NCI-H2196 (cell line): ENCODE measurements around the gene PCDHGC5.

Source experiments
- DNase-seq: peaks from one replicate; lab custom pipeline; 2025; ENCODE audit not compliant: unreplicated experiment; lab: John Stamatoyannopoulos, UW

PCDHGC5 gene

DNA sequence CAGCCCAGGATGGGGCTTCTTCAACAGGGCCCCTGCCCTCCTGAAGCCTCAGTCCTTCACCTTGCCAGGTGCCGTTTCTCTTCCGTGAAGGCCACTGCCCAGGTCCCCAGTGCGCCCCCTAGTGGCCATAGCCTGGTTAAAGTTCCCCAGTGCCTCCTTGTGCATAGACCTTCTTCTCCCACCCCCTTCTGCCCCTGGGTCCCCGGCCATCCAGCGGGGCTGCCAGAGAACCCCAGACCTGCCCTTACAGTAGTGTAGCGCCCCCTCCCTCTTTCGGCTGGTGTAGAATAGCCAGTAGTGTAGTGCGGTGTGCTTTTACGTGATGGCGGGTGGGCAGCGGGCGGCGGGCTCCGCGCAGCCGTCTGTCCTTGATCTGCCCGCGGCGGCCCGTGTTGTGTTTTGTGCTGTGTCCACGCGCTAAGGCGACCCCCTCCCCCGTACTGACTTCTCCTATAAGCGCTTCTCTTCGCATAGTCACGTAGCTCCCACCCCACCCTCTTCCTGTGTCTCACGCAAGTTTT lies 23.6 kb downstream of the PCDHGC5 start:
- DNase-seq = peak; percentile 14

DNA sequence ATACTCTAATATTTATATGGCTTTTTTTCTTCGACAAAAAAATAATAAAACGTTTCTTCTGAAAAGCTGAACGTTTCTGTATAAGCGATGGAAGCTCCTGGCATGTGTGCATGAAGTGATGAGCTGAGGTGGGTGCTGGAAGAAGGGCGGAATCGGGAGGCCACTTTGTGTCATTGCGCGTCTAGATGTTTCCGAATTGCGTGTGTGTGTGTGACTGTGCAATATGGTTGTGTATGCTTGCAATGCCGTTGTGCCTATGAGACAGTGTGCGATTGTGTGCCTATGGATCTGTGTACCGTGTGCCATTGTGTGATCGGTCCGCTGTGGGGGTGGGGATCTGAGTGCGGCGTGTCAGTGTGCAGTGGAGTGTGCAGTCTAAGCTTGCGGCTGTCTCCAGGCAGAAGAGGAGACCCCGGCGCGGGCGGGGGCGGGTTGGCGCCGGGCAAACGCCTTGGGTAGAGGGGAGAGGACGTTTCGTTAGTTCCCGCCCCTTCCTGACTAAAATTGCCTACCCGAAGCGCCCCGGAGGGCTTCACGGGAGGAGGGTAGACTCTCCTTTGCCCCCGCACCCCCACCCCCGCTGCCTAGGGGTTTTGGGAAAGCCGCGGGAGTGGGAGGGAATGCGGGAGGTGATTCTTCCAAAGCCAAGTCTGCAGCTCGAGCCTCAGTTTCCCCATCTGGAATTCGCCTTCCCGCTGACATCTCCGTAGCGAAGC lies 24.2 kb downstream of the PCDHGC5 start:
- DNase-seq = no peak

DNA sequence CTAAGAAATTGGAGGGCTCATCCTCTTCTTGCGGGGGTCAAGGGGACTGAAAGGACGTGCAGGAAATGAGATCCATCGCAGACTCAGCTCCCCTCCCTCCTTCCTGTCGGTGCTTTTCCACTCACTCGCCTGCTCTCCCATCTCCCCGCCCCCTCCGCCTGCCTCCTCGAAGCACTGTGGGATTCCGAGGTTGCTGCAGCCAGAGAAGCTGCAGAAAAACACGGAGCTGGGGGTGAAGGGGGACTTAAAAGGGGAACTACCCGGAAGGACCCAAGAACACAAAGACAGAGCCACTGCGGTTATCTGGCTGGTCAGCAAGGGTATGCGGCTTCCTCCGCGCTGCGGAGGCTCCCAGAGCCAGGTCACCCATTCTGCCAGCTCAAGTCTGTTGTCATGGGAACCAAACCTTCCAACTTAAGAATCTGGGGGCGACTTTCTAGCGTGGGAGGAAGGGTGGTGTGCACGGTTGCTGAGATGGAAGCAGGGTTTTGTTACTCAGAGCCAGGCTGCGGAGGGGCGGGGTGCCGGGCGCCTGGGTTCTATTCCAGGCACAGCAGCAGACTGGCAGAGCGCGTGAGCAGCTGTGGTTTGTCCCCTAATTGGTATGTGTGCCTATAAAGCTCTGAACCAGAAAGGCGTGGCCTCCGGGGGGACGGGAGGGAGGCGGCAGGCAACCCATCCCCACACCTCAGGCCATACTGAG lies 24.9 kb downstream of the PCDHGC5 start:
- no peak for DNase-seq

DNA sequence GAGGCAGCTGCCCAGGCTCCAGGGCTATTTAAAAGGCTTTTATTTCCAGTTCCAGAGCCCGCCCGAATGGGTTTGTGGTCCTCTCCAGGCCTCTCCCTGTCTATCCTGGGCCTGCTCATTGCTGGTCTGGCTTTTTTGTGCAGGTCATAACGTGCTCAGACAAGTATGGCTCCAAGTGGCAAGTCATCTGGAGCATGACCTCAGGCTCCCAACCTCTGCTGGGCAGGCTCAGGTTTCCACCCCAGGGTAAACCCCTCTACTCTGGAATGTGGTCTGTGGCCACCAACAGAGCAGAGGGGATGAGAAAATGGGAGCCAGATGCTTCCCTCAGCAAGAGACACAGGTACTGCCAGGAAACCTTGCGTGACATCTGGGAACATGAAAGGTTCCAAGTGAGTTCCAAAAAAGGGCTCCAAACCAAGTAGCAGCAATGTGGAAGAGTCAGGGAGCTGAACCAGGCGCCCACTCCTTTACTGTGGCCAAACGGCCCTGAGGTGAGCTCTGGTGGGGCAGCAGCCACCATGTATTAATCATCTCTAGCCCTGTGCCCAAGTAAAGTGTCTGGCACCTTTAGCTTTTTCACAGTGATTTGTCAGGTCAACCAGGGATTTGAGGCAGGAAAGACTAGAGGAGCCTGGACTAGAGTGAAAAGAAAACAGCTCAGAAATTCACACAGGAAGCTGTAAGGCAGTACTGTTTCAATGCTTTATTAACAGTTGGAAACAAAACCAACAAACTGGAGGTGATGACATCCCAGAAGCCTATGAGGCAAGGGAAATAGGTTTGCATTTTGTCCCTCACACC lies 25.7 kb downstream of the PCDHGC5 start:
- peak; percentile 48 for DNase-seq

DNA sequence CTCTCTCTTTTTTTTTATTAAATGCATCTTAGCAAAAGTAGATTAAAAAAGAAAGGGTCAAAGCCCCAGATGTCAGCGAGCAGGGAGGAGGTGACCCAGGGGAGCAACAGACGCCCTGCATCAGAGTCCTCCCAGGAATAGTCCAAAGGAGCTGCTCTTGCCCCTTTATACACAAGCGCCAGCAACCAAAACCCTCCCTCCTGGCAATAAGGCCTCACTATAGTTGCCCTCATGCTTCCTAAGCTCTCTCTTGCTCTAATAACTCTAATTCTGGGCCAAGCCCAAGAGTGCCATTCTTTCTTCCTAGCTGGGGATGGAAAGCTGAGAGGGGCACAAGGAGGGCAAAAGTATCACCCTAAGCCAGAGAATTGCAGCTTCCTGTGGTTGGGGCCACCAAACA lies 26.3 kb downstream of the PCDHGC5 start:
- DNase-seq = no peak

DNA sequence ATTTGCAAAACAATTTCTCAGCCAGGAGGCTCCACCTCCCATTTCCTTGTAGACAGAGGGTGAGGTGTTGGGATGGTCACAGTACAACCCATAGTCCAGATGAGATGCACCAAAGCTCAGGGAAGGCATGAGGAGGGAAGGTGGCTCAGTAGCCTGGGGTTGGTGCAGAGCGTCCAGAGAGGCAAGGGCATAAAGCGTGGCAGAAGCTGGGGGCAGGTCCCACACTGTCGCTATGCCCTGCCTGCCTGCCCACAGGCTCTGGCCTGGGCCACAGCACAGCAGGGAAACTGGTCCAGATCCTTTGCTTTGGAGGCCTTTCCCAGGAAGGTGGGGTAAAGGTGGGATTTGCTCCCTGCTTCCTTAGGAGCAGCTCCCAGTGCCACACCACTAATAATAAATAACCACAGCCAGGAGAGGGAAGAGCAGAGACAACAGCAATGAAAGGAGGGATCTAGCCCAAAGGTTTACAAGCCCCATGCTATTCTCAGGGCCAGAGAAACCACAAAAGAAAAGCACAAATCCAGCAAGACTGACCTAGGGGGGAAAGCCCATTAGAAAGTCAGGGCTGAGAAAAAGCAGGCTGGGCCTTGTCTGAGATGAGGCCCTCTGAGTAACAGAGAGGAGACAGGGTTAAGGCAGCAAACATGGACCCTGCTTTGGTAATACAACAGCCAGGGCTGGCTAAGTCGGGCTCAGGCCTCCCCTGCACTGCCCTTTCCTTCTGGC lies 27.2 kb downstream of the PCDHGC5 start:
- no peak for DNase-seq

DNA sequence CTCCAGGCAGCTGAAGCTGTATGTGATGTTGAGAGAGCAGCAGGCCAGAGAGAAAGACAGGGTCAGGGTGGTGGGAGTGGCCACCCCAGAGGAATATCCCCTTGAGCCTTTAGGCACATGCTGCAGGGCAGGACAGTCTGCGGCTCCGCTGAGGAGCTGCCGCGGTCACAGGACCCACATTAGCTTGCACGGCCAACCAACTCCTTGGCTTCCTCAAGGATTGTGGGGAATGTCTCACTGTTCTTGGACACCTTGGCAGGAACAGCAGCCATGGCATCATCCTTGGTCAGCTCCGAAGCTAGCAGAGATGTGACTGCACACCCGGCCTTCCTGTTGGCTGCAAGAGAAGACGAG lies 27.8 kb downstream of the PCDHGC5 start:
- no peak for DNase-seq

DNA sequence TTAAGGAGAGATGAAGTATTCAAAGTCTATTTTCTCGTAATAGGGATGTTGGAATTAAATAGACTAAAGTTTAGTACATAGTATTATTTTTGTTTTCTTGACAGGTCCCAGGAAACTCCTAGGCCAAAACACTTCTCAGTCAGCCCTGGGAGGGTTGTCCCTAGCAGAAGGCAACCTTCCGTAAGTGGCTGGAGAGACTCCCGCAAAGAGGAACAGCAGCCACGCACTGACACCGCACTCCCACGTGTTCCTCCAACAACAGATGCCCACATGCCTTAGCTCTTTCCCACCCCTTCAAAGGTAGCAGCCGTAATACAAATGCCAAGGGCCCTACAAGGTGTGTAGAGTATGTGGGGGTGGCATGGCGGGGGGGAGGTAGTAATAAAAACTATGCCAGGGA lies 28.4 kb downstream of the PCDHGC5 start:
- no peak for DNase-seq

DNA sequence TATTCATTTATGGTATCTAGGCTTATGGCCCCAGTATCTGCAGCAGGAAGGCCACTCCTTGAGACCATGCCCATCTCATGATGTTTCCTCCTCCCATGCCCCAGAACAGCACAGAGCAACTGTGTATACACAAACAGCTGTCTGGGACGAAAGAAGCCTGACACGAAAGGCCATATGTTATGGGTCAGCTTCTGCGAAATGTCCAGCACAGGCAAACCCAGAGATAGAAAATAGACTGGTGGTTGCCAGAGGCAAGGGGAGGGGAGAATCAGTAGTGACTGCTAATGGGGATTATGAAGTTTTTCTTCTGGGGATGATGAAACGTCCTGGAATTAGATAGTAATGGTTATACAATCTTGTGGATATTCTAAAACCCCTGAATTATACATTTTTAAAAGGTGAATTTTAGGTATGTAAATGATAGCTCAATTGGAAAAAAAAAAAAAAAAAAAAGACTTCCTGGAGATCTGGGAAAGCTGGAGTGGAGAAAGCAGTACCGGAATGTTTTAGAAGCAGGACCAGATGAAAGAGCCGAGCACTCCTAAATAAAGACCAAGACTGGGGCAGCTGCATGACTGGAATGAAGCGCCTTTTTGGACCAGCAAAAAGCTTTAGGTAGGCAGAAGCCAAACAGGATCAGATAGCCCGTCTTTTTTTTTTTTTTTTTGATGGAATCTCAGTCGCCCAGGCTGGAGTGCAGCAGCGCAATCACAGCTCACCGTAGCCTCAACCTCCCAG lies 29.2 kb downstream of the PCDHGC5 start:
- no peak for DNase-seq

DNA sequence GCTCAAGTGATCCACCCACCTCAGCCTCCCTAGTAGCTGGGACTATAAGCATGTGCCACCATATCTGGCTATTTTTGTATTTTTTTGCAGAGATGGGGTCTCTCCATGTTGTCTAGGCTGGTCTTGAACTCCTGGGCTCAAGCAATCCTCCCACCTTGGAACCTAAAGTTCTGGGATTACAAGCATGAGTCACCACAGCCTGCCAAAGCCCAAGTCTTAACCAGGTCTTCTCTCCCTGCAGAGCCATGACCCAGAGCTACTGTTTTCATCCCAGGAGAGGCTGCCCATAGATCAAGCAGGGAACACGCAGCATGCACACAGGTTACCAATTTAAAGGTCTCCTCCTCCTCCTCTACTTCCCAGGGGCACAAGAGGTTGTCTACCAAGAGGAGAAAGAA lies 29.7 kb downstream of the PCDHGC5 start:
- DNase-seq = no peak

DNA sequence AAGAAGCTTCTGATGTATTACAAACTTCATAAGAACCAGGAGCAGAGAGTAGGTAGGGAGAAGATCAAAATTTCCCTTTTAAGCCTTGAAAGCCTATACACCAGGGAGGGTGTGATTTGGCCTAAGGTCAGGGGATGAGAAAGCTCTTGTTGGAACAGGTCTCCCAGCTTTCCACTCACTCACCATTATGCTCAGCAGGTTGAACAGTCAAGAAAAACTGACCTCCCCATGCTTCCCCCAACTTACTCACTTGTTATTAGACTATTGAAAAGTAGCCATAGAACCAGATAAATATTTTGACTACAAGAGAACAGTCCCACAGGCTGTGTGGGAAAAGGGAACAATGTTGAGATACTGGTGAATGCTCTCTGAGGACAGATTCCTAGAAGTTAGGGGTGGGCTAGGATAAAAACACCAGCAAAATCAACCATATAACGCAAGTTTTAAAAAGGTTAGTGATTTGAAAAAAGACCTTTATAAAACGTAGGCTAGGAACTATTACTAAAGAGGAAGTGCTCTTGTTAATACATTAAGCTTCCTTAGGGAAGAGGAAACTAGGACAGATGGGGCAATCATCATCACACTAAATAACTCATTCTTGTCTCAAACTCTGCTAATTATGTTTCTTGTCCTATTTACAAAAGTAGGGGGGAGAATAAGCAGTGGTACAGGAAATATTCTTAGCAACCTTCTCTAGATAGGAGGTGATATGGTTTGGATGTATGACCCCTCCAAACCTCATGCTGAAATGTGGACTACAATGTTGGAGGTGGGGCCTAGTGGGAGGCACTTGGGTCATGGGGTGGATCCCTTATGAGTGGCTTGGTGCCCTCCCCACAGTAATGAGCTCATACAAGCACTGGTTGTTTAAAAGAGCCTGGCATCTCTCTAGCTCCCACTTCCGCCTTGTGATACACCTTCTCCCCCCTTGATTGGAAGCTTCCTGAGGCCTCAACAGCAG lies 31.0 kb downstream of the PCDHGC5 start:
- no peak for DNase-seq

DNA sequence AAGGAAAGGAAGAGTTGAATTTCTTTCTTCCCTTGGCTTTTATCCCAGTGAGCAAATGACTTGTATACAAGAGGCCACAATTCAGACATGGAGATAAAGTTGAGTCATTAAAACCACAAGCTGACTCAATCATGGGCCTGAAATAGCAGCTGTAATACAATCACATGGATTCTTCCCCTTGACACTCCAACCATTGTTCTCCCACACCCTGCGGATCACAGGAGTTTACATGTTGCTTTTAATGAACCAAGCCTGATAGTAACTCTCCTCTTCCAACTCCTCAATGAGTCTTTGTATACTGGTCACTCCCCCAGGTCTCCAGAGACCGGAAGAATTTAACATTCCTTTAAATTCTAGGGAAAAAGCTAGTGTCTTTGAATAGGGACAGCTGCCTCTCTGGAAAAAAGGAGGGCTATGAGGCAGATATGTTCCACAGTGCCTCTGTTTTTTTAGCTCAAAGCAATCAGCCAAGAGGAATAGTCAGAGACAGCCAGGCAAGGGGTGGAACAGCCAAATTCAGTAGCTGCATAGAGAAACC lies 32.4 kb downstream of the PCDHGC5 start:
- peak; percentile 79 for DNase-seq

DNA sequence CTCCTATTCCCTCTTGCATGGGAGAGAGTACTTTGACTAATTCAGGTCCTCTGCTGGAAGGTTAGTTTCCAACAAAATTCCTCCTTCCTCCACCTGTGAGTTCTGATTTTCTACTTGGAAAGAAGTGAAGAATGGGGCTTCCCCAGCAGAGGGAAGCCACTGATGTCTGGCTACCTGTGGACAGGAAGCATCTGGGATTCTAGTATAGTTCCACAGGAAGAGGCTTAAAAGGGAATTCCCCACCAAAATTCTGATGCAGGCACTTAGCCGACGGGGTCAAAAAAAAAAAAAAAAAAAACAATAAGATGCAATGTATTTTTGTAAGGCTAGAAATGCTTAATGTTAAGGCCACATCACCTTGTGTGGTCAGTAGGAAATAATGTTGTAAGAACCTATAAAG lies 33.4 kb downstream of the PCDHGC5 start:
- no peak for DNase-seq

DNA sequence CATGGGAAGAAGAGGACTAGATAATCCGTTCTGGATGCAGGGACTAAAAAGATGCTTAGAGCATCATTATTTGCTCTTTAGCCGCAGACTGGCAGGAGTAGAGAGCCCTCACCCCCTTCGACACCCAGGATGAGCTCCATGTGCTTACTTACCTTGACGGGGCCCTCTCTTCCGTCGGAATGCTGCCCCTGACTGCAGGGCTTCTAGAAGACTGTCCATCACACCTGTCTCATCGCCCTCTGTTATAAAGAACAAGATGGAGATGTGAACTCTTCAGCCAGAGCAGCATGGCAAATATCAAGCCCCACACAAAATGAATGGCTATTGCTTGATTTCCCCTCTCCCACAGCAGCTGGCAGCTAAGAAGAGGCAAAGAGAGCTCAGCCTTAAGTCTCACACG lies 35.1 kb downstream of the PCDHGC5 start:
- DNase-seq = no peak

DNA sequence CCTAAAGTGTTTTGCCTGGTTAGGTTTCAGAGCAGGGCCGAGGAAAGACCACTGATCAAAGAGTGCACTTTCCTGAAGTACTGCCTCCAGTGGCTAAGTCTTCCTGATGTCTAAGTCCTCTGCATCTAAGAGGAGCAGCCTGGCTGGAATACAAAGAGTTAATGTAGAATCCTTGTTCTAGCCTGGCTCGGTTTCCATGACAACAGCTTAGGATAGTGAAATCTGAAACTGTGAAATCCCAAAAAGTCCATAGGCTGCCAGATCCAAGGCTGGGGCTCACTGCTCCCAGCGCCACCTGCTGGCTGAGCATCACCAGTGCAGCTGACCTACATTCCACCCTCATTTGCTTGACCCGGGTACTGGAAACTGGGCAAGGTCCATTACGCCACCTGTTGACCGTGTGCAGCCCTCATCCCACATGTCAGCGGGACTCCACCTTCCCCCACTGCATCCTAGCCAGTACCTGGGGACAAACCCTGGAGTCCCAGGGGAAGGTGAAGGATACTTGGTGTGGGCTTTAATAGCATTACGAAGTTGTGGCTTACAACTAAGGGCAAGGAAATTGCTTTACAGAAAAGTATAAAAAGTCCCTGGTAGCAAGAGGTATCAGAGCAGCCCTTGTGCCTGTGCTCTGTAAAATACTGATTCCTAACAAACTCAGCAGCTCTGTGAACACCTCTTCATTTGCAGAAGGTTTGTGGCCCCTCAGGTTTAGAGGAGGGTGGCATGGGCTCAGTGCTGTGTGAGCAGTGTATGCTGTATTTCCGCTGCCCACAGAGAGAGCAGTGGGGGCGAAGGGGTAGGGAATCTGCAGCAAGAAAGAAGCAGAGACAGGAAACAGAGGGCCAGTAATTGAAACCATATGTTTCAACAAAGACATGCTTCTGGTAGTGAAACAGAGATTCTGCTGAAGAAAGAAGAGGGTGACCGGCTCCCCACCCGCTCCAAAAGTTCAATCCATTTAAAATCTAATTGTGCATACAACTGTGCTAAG lies 36.0 kb downstream of the PCDHGC5 start:
- peak; percentile 92 for DNase-seq

DNA sequence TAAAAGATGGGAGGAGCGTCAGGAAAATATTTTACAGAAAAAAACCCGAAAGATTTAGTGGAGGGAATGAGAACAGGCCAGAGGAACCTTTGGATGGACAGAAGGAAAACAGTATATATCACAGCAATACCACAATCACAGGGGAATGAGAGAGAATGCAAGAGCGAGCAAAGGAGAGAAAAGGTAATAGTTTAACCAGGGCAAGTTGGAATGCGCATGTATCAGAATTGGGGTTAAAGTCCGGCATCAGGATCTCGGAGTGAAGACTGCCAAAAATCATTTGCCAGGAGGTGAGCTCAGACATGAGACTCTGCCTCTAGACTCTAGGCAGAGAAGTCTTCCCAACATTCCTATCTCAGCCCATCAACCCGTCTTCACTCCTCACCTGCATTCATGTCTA lies 36.8 kb downstream of the PCDHGC5 start:
- DNase-seq = no peak

DNA sequence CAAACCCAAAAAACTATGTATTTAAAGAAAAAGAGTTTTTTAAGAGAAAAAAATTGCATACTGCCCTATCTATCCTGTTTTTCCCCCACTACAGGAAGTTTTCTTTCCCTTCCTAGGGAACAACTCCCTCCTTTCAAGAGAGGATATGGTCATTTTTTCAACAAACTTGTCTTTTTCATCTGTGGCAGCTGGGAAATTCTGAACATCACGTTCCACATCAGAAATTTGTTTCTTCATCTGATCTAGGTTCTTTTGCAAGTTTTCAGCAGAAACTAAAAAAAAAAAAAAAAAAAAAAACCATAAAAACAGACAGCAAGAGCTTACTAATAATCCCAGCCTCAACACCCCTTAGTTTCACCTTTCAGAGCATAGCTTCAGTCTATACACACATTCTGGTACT lies 38.5 kb downstream of the PCDHGC5 start:
- no peak for DNase-seq
